A549 (cell line): ENCODE measurements around the gene MAP3K19.

ENCODE experiments used
- HOXA7 ChIP-seq: fragments of 250-450 bp; sonication (Bioruptor Pico); IDR thresholded peaks from 2 replicates; pipeline ENCODE4 v1.5.0; 2020; ENCODE audit warnings: mild to moderate bottlenecking, moderate library complexity
- JUNB ChIP-seq: fragments of >200 bp; sonication (Bioruptor Twin); formaldehyde crosslinking; IDR thresholded peaks from 2 replicates; pipeline ENCODE4 v1.6.1; 2016
- MAFK ChIP-seq: fragments of 450-650 bp; IDR thresholded peaks from 2 replicates; pipeline ENCODE4 v1.6.1; 2014; ENCODE audit not compliant: partially characterized antibody
- NR3C1 ChIP-seq: fragments of >200 bp; sonication (Bioruptor Twin); formaldehyde crosslinking; IDR thresholded peaks from 3 replicates; pipeline ENCODE4 v1.6.1; 2017
- PHF8 ChIP-seq: fragments of 200-600 bp; sonication (generic); IDR thresholded peaks from 2 replicates; pipeline ENCODE4 v1.6.1; 2016; ENCODE audit warnings: low read depth, mild to moderate bottlenecking, antibody characterized with exemption, moderate library complexity, borderline replicate concordance
- POLR2A ChIP-seq: IDR thresholded peaks from 2 replicates; pipeline ENCODE4 v1.6.1; 2012; ENCODE audit warnings: mild to moderate bottlenecking, low read length
- RFX5 ChIP-seq: fragments of 450-650 bp; IDR thresholded peaks from 2 replicates; pipeline ENCODE4 v1.7.1; 2014; ENCODE audit warnings: antibody characterized with exemption, mild to moderate bottlenecking, moderate library complexity
- SMC3 ChIP-seq: fragments of >200 bp; sonication (Bioruptor Twin); formaldehyde crosslinking; IDR thresholded peaks from 3 replicates; pipeline ENCODE4 v1.6.1; 2018; ENCODE audit warnings: inconsistent platforms
- ZSCAN20 ChIP-seq: fragments of 250-450 bp; sonication (Bioruptor Pico); IDR thresholded peaks from 2 replicates; pipeline ENCODE4 v1.8.0; 2022; ENCODE audit warnings: mild to moderate bottlenecking, moderate library complexity
- TF ChIP-seq, protein P1 (sequence below): fragments of 200-600 bp; sonication (generic); IDR thresholded peaks from 2 replicates; pipeline ENCODE4 v1.6.1; 2016; ENCODE audit warnings: antibody characterized with exemption, mild to moderate bottlenecking, moderate library complexity
- TF ChIP-seq, protein P2 (sequence below): fragments of >200 bp; sonication (Bioruptor Twin); formaldehyde crosslinking; IDR thresholded peaks from 3 replicates; pipeline ENCODE4 v1.5.1; 2016
- TF ChIP-seq, protein P3 (sequence below): IDR thresholded peaks from 2 replicates; pipeline ENCODE4 v1.6.1; 2012; ENCODE audit warnings: low read depth, borderline replicate concordance
- TF ChIP-seq, protein P4 (sequence below): IDR thresholded peaks from 2 replicates; pipeline ENCODE4 v1.6.1; 2012
- TF ChIP-seq, protein P5 (sequence below): IDR thresholded peaks from 2 replicates; pipeline ENCODE4 v1.6.1; 2012

DNA sequence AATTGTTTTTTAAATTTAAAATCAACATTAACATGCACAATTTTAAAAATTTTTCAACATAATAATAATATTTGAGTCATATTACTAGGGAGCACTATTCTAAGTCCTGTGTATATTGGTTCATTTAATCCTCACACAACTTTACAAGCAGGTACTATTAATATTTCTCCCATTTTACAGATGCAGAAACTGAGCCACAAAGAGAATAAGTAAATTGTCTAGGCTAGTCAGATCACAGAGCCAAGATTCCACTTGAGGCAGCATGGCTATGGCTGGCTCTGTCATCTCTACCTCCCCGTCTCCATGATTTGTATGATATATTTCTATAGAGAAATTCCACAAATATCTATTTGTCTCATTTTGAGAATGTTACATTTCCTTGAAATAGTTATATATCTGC lies 113.5 kb downstream of the MAP3K19 start:
- TF ChIP-seq, protein P1, sequence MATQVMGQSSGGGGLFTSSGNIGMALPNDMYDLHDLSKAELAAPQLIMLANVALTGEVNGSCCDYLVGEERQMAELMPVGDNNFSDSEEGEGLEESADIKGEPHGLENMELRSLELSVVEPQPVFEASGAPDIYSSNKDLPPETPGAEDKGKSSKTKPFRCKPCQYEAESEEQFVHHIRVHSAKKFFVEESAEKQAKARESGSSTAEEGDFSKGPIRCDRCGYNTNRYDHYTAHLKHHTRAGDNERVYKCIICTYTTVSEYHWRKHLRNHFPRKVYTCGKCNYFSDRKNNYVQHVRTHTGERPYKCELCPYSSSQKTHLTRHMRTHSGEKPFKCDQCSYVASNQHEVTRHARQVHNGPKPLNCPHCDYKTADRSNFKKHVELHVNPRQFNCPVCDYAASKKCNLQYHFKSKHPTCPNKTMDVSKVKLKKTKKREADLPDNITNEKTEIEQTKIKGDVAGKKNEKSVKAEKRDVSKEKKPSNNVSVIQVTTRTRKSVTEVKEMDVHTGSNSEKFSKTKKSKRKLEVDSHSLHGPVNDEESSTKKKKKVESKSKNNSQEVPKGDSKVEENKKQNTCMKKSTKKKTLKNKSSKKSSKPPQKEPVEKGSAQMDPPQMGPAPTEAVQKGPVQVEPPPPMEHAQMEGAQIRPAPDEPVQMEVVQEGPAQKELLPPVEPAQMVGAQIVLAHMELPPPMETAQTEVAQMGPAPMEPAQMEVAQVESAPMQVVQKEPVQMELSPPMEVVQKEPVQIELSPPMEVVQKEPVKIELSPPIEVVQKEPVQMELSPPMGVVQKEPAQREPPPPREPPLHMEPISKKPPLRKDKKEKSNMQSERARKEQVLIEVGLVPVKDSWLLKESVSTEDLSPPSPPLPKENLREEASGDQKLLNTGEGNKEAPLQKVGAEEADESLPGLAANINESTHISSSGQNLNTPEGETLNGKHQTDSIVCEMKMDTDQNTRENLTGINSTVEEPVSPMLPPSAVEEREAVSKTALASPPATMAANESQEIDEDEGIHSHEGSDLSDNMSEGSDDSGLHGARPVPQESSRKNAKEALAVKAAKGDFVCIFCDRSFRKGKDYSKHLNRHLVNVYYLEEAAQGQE: no peak
- TF ChIP-seq POLR2A (no peak), SMC3 (no peak), NR3C1 (no peak), ZSCAN20 (CRISPR knock-in tag) (no peak), PHF8 (no peak), MAFK (no peak), RFX5 (no peak), HOXA7 (CRISPR knock-in tag) (no peak), JUNB (no peak)
- TF ChIP-seq, protein P2, sequence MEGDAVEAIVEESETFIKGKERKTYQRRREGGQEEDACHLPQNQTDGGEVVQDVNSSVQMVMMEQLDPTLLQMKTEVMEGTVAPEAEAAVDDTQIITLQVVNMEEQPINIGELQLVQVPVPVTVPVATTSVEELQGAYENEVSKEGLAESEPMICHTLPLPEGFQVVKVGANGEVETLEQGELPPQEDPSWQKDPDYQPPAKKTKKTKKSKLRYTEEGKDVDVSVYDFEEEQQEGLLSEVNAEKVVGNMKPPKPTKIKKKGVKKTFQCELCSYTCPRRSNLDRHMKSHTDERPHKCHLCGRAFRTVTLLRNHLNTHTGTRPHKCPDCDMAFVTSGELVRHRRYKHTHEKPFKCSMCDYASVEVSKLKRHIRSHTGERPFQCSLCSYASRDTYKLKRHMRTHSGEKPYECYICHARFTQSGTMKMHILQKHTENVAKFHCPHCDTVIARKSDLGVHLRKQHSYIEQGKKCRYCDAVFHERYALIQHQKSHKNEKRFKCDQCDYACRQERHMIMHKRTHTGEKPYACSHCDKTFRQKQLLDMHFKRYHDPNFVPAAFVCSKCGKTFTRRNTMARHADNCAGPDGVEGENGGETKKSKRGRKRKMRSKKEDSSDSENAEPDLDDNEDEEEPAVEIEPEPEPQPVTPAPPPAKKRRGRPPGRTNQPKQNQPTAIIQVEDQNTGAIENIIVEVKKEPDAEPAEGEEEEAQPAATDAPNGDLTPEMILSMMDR: no peak
- TF ChIP-seq, protein P3, sequence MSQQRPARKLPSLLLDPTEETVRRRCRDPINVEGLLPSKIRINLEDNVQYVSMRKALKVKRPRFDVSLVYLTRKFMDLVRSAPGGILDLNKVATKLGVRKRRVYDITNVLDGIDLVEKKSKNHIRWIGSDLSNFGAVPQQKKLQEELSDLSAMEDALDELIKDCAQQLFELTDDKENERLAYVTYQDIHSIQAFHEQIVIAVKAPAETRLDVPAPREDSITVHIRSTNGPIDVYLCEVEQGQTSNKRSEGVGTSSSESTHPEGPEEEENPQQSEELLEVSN: no peak
- TF ChIP-seq, protein P4, sequence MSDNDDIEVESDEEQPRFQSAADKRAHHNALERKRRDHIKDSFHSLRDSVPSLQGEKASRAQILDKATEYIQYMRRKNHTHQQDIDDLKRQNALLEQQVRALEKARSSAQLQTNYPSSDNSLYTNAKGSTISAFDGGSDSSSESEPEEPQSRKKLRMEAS: no peak
- TF ChIP-seq, protein P5, sequence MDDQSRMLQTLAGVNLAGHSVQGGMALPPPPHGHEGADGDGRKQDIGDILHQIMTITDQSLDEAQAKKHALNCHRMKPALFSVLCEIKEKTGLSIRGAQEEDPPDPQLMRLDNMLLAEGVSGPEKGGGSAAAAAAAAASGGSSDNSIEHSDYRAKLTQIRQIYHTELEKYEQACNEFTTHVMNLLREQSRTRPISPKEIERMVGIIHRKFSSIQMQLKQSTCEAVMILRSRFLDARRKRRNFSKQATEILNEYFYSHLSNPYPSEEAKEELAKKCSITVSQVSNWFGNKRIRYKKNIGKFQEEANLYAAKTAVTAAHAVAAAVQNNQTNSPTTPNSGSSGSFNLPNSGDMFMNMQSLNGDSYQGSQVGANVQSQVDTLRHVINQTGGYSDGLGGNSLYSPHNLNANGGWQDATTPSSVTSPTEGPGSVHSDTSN: no peak
